Erythroblast (primary cell): ENCODE measurements around the gene KRTAP6-2.

Experiments used
- GATA1 ChIP-seq: IDR thresholded peaks from 2 replicates; pipeline ENCODE4 v1.6.1; 2011; ENCODE audit warnings: low read depth, mild to moderate bottlenecking, control low read depth, low read length, moderate library complexity
- POLR2A ChIP-seq: IDR thresholded peaks from 2 replicates; pipeline ENCODE4 v1.6.1; 2011; ENCODE audit warnings: mild to moderate bottlenecking, low read length

- TF ChIP-seq POLR2A (no peak), GATA1 (no peak)
Measured at GRCh38 chr21:30561264-30561895, 37.3 kb downstream of the KRTAP6-2 start, which contains the start of gene KRTAP19-7.
